CD4-positive, alpha-beta memory T cell (primary cell): Measurements from ENCODE around the gene SCFD2. TPM values are rescaled to one million over a fixed set of nuclear protein-coding genes. Genes with fewer than 3 reads are reported as not detected.
"Not testable (repeated sequence)": the region's sequence is repeated elsewhere in the genome, so short reads cannot be mapped to it uniquely, and the experiment has no call there.

Source experiments
- CTCF ChIA-PET: fragments of 350-600 bp; sonication (Branson Sonifier 250); formaldehyde crosslinking; loops from one replicate; lab custom pipeline; 2021; ENCODE audit warnings: inconsistent platforms; ENCODE audit not compliant: partially characterized antibody; lab: Charles Lee
- POLR2A ChIA-PET: fragments of 350-600 bp; sonication (Branson Sonifier 250); formaldehyde crosslinking; loops from one replicate; lab custom pipeline; 2021; ENCODE audit not compliant: partially characterized antibody; lab: Charles Lee
- DNase-seq, 5 donors: peaks; one replicate each; pipeline versions ENCODE4 v3.0.0 to v3.0.0-alpha.2; 2020 to 2022; ENCODE audit warnings: mixed read lengths in 1 of 5
- H3K27ac ChIP-seq: one replicate; pipeline ENCODE4 v1.7.0; 2013; ENCODE audit warnings: low read depth, low read length
- H3K27me3 ChIP-seq: 2 replicates; pipeline ENCODE4 v1.7.0; 2013; ENCODE audit warnings: mild to moderate bottlenecking, low read length, moderate library complexity; ENCODE audit not compliant: insufficient read depth
- H3K36me3 ChIP-seq: 2 replicates; pipeline ENCODE4 v1.7.0; 2013; ENCODE audit warnings: mild to moderate bottlenecking, low read length, moderate library complexity; ENCODE audit not compliant: insufficient read depth
- H3K4me1 ChIP-seq: 2 replicates; pipeline ENCODE4 v1.7.0; 2013; ENCODE audit warnings: mild to moderate bottlenecking, low read length, moderate library complexity; ENCODE audit not compliant: insufficient read depth
- H3K4me3 ChIP-seq, 2 donors: one replicate each; pipeline ENCODE4 v1.7.0; 2013; ENCODE audit warnings: low read length in 2 of 2, mild to moderate bottlenecking in 1 of 2
- H3K9me3 ChIP-seq, 2 donors: one replicate each; pipeline ENCODE4 v1.7.0; 2013; ENCODE audit warnings: low read length in 2 of 2, control low read depth in 1 of 2; ENCODE audit not compliant: control insufficient read depth in 1 of 2
- H3K27ac Mint-ChIP-seq, 7 donors: one replicate each; pipeline ENCODE4 v1.8.0; 2020 to 2021; ENCODE audit warnings: mixed read lengths in 7 of 7, mild to moderate bottlenecking in 6 of 7, inconsistent platforms in 3 of 7, moderate library complexity in 3 of 7
- H3K27me3 Mint-ChIP-seq, 2 donors: one replicate each; pipeline ENCODE4 v1.8.0; 2020 to 2021; ENCODE audit warnings: mixed read lengths in 2 of 2
- H3K36me3 Mint-ChIP-seq, 2 donors: one replicate each; pipeline ENCODE4 v1.8.0; 2020 to 2021; ENCODE audit warnings: mixed read lengths in 2 of 2, inconsistent platforms in 1 of 2, mild to moderate bottlenecking in 1 of 2
- H3K4me1 Mint-ChIP-seq, 4 donors: one replicate each; pipeline ENCODE4 v1.8.0; 2020 to 2021; ENCODE audit warnings: mixed read lengths in 4 of 4, mild to moderate bottlenecking in 1 of 4
- H3K4me3 Mint-ChIP-seq, 8 donors: one replicate each; pipeline ENCODE4 v1.8.0; 2020 to 2021; ENCODE audit warnings: mixed read lengths in 8 of 8, mild to moderate bottlenecking in 7 of 8, moderate library complexity in 6 of 8, inconsistent platforms in 3 of 8
- H3K9me3 Mint-ChIP-seq, 8 donors: one replicate each; pipeline ENCODE4 v1.8.0; 2020 to 2021; ENCODE audit warnings: mixed read lengths in 8 of 8, mild to moderate bottlenecking in 5 of 8, inconsistent platforms in 3 of 8, moderate library complexity in 1 of 8
- intact Hi-C: fragments of 100-400 bp; cut with micrococcal nuclease; formaldehyde crosslinking; loops from one replicate; pipeline ENCODE4 v1.15.1; 2023
- polyA plus RNA-seq, 2 donors: library from polyadenylated mRNA; unstranded; fragments of 300-500 nt; fragmentation: Illumina TruSeq; gene quantifications; one replicate each; pipeline ENCODE4 v1.2.3, GENCODE V29; 2021
- total RNA-seq, 2 experiments: library from RNA; stranded (reverse); gene quantifications; one replicate each; pipeline ENCODE4 v1.2.3, GENCODE V29; 2021

The SCFD2 gene
- total and polyA plus RNA-seq, 4 experiments from 2014 or later: 12.4 to 21.2 (median 13.5) TPM

DNA sequence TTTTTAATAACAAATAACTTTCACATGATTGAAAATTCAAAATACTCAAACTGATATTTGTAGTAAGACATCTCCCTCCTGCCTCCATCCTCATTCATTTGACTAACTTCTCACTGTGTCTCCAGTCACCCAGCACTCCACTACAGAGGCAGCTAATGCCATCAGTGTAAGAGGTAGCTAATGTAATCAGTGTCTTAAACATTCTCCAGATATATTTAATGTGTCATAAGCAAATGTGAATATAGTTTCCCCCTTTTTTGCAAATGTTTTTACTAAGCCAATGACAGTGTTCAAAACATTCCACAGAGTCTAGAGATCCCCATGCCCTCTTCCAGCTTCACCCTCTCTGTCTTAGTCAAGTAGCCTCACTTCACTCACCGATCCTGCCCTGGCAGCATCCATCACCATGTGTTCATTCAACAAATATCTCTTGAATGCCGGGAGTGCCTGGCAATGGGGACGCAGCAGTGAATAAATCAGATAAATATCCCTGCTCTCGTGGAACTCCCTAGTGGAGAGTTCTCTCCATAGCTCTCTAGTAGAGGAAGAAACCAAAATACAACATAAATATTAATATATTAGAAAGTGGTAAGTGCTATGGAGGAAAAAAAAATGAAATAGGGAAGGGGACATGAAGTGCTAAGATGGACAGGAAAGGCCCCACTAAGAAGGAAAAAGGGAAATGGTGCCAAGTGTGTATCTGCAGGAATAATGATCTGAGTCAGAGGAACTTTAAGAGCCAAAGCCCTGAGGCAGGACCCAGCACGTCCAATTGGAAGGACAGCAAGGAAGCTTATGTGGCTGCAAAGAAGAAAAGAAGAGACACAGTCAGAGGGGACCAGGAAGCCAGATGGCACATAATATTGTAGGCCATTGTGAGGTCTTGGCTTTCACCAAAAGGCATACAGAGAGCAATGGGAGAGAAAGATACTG lies 18.7 kb downstream of the SCFD2 start:
- peaks cover 54 to 74% of the 10 kb centered on the region in 2 donors for H3K36me3 Mint-ChIP-seq
- Histone ChIP-seq H3K4me3 (no peak overlapping the region), H3K4me1 (no peaks in the 10 kb centered on the region), H3K27ac (no peak overlapping the region), H3K27me3 (no peaks in the 10 kb centered on the region), H3K9me3 (no peaks in the 10 kb centered on the region), H3K36me3 (no peaks in the 10 kb centered on the region)
- no peaks in the 10 kb centered on the region for H3K27me3 Mint-ChIP-seq
- intact Hi-C loops: no loop called here
- H3K9me3 Mint-ChIP-seq: peaks cover 0 to 15% (median 3%) of the 10 kb centered on the region in 8 donors
- no peak overlapping the region for H3K4me3 Mint-ChIP-seq
- peak overlapping the region in 3 of 7 donors; percentile 7 to 39 (median 8) for H3K27ac Mint-ChIP-seq
- DNase-seq: no peak
- POLR2A ChIA-PET: no interaction called here
- CTCF ChIA-PET: no interaction called here
- peaks cover 7 to 14% (median 10%) of the 10 kb centered on the region in 4 donors for H3K4me1 Mint-ChIP-seq

DNA sequence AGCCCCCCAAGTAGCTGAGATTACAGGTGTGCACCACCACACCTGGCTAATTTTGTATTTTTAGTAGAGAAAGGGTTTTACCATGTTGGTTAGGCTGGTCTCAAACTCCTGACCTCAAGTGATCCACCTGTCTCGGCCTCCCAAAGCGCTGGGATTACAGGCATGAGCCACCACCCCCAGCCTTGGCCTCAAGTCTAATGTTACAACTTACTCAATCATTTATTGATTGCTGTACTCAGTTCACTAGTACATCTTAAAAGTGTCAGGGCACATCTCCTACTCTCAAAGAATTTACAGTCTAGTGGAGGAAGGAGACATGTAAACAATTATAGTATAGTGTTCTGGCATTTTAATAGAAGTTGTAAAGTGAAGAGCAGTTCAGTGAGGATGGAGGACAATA lies 19.5 kb downstream of the SCFD2 start:
- intact Hi-C loops, POLR2A ChIA-PET: not testable (repeated sequence)
- H3K4me1 Mint-ChIP-seq: peaks cover 7 to 18% (median 13%) of the 10 kb centered on the region in 4 donors

DNA sequence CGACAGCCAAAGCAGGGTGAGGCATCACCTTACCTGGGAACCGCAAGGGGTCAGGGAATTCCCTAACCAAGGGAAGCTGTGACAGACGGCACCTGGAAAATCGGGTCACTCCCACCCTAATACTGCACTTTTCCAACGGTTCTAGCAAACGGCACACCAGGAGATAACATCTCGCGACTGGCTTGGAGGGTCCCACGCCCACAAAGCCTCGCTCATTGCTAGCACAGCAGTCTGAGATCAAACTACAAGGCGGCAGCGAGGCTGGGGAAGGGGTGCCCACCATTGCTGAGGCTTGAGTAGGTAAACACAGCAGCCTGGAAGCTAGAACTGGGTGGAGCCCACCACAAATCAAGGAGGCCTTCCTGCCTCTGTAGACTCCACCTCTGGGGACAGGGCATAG lies 25.7 kb downstream of the SCFD2 start:
- DNase-seq, H3K36me3 ChIP-seq, intact Hi-C loops, POLR2A ChIA-PET, H3K4me3 ChIP-seq, CTCF ChIA-PET, H3K4me3 Mint-ChIP-seq, H3K4me1 ChIP-seq, H3K27me3 Mint-ChIP-seq, H3K27ac ChIP-seq, H3K9me3 ChIP-seq, H3K27ac Mint-ChIP-seq, H3K27me3 ChIP-seq: not testable (repeated sequence)
- Mint-ChIP-seq H3K9me3 (peaks cover 0 to 20% (median 7%) of the 10 kb centered on the region in 8 donors), H3K4me1 (peaks cover 8 to 26% (median 18%) of the 10 kb centered on the region in 4 donors), H3K36me3 (peaks cover 36 to 60% of the 10 kb centered on the region in 2 donors)

More for the DNA sequence above, 19.5 kb downstream of the SCFD2 start:
- H3K4me1 ChIP-seq, H3K27me3 Mint-ChIP-seq, H3K4me3 Mint-ChIP-seq, H3K27me3 ChIP-seq, H3K27ac Mint-ChIP-seq, DNase-seq, H3K27ac ChIP-seq, H3K4me3 ChIP-seq, CTCF ChIA-PET, H3K9me3 ChIP-seq, H3K36me3 ChIP-seq: not testable (repeated sequence)
- Mint-ChIP-seq H3K9me3 (peaks cover 0 to 15% (median 4%) of the 10 kb centered on the region in 8 donors), H3K36me3 (peaks cover 54 to 79% of the 10 kb centered on the region in 2 donors)

DNA sequence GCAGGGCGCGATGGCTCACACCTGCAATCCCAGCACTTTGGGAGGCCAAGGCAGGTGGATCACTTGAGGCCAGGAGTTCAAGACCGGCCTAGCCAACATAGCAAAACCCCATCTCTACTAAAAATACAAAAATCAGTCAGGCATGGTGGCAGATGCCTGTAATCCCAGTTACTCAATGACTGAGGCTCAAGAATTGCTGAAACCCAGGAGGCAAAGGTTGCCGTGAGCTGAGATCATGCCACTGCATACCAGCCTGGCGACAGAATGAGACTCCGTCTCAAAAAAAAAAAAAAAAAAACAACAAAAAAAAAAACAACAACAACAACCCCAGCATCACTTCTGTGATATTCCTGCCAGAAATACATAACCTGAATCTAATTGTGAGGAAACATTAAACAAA lies 30.9 kb downstream of the SCFD2 start:
- H3K4me3 Mint-ChIP-seq, H3K27me3 Mint-ChIP-seq, H3K27ac Mint-ChIP-seq, H3K4me3 ChIP-seq, H3K9me3 ChIP-seq, intact Hi-C loops, H3K27ac ChIP-seq, H3K27me3 ChIP-seq, H3K36me3 ChIP-seq, H3K4me1 ChIP-seq, H3K4me1 Mint-ChIP-seq, DNase-seq, POLR2A ChIA-PET: not testable (repeated sequence)
- Mint-ChIP-seq H3K36me3 (peaks cover 19% of the 10 kb centered on the region in 2 donors), H3K9me3 (peaks cover 0 to 12% (median 4%) of the 10 kb centered on the region in 8 donors)
- CTCF ChIA-PET: interaction anchor here (0.6 kb wide), 1 partner anchor 47 kb away, joined by 3 read pairs; no protein-coding TSS in a partner anchor

DNA sequence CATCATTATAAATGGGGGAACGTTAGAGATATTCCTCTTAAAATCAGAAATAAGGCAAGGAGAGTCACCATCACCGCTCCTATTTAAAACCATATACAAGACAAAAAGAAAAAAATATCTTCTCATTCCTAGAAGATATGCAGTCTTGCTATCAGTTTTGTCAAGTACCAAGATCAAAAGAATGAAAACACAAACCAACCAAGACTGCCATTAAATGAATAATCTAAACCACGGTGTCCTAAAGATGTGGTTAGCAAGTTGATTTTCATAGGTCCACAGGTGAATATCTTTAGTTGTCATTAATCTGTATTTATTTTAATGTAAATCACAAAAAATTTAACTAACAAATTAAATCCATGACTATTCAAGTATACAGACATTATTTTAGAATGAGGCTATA lies 39.3 kb downstream of the SCFD2 start:
- peaks cover 8 to 20% of the 10 kb centered on the region in 2 donors for H3K36me3 Mint-ChIP-seq
- Histone ChIP-seq H3K4me1 (peaks cover 7% of the 10 kb centered on the region), H3K27me3 (no peaks in the 10 kb centered on the region), H3K36me3 (no peaks in the 10 kb centered on the region), H3K4me3 (no peak overlapping the region), H3K9me3 (no peaks in the 10 kb centered on the region), H3K27ac (no peak overlapping the region)
- ChIA-PET POLR2A (no interaction called here), CTCF (no interaction called here)
- no peak for DNase-seq
- no peak overlapping the region for H3K4me3 Mint-ChIP-seq
- peaks cover 10 to 17% (median 12%) of the 10 kb centered on the region in 4 donors for H3K4me1 Mint-ChIP-seq
- intact Hi-C loops: no loop called here
- no peaks in the 10 kb centered on the region for H3K27me3 Mint-ChIP-seq
- H3K27ac Mint-ChIP-seq: no peak overlapping the region
- H3K9me3 Mint-ChIP-seq: peaks cover 0 to 3% (median under 1%) of the 10 kb centered on the region in 8 donors

DNA sequence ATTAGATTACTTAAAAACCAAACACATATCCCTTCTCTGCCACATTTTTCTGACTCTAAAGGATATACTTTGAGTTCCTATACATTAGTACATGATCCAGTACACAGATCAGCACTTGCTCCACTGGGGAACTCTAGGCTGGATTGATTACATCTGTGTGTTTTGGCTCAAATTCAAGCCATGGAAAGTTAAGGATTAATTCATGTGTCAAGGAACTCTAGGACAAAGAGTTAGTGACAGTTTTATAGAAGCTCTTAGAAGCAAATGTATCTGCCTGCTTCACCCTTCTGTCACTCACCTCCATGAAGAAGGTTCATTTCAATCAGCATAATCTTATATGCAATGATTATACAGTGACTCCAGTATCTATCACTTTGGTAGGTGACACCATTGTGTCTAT lies 43.2 kb downstream of the SCFD2 start:
- ChIA-PET POLR2A (no interaction called here), CTCF (no interaction called here)
- Histone ChIP-seq H3K27me3 (no peaks in the 10 kb centered on the region), H3K4me3 (no peak overlapping the region), H3K36me3 (no peaks in the 10 kb centered on the region), H3K27ac (no peak overlapping the region), H3K4me1 (peaks cover 7% of the 10 kb centered on the region), H3K9me3 (no peaks in the 10 kb centered on the region)
- intact Hi-C loops: no loop called here
- DNase-seq: no peak
- Mint-ChIP-seq H3K27me3 (no peaks in the 10 kb centered on the region), H3K27ac (no peak overlapping the region), H3K4me1 (peaks cover 13 to 19% (median 17%) of the 10 kb centered on the region in 4 donors), H3K4me3 (no peak overlapping the region), H3K9me3 (peaks cover 0 to 2% (median 0%) of the 10 kb centered on the region in 8 donors), H3K36me3 (peaks cover 2 to 19% of the 10 kb centered on the region in 2 donors)

DNA sequence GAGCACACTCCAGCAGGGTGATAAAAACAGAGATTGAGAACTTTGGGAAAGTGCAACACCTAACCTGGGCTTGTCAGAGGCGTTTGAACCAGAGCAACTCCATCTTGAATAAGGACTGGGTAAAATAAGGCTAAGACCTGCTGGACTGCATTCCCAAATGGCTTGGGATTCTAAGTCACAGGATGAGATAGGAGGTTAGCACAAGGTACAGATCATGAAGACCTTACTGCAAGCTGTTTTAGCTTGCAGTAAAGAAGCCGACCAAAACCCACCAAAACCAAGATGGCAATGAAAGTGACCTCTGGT lies 43.9 kb downstream of the SCFD2 start:
- CTCF ChIA-PET: no interaction called here
- intact Hi-C loops: no loop called here
- Histone ChIP-seq H3K4me1 (peaks cover 7% of the 10 kb centered on the region), H3K27me3 (no peaks in the 10 kb centered on the region), H3K27ac (no peak overlapping the region), H3K36me3 (no peaks in the 10 kb centered on the region), H3K4me3 (no peak overlapping the region), H3K9me3 (no peaks in the 10 kb centered on the region)
- no peak for DNase-seq
- Mint-ChIP-seq H3K9me3 (peaks cover 0 to under 1% (median 0%) of the 10 kb centered on the region in 8 donors), H3K36me3 (peaks cover 2 to 12% of the 10 kb centered on the region in 2 donors), H3K27ac (no peak overlapping the region), H3K4me3 (no peak overlapping the region), H3K27me3 (no peaks in the 10 kb centered on the region), H3K4me1 (peaks cover 9 to 23% (median 14%) of the 10 kb centered on the region in 4 donors)
- POLR2A ChIA-PET: no interaction called here
